Gastrocnemius medialis (tissue), 4 donors: ENCODE data around the gene SLC16A9. TPM values are rescaled to one million over a fixed set of nuclear protein-coding genes. Genes with fewer than 3 reads are reported as not detected.

Source experiments
- ATAC-seq, 2 donors: fragments of 150-250 bp; one replicate each; pipeline ENCODE4 v1.9.1; 2016
- DNase-seq, 2 donors: peaks; one replicate each; pipeline ENCODE4 v3.0.0-alpha.2; 2019
- H3K27ac ChIP-seq, 4 donors: fragments of 200-600 bp; sonication (generic); 1 replicate in 1 of 4; 2 replicates in 3 of 4; pipeline ENCODE4 v1.5.1; 2016 to 2018; ENCODE audit warnings: mild to moderate bottlenecking in 2 of 4, moderate library complexity in 1 of 4
- H3K27me3 ChIP-seq, 3 donors: fragments of 200-600 bp; sonication (generic) in 2 of 3; 1 replicate in 1 of 3; 2 replicates in 2 of 3; pipeline versions ENCODE4 v1.5.1 to v1.6.0; 2016 to 2019; ENCODE audit warnings: mild to moderate bottlenecking in 1 of 3, moderate library complexity in 1 of 3
- H3K36me3 ChIP-seq, 2 donors: fragments of 200-600 bp; sonication (generic) in 1 of 2; one replicate each; pipeline ENCODE4 v1.5.1; 2017 to 2018
- H3K4me1 ChIP-seq, 2 donors: fragments of 200-600 bp; sonication (generic) in 1 of 2; one replicate each; pipeline ENCODE4 v1.5.1; 2016 to 2017; ENCODE audit warnings: mild to moderate bottlenecking in 2 of 2
- H3K4me3 ChIP-seq, 4 donors: fragments of 200-600 bp; sonication (generic) in 3 of 4; 1 replicate in 1 of 4; 2 replicates in 3 of 4; pipeline ENCODE4 v1.5.1; 2016 to 2019; ENCODE audit warnings: mild to moderate bottlenecking in 2 of 4
- H3K9me3 ChIP-seq, 3 donors: fragments of 200-600 bp; sonication (generic) in 2 of 3; 1 replicate in 1 of 3; 2 replicates in 2 of 3; pipeline ENCODE4 v1.5.1; 2016 to 2019
- POLR2A ChIP-seq, 2 donors: fragments of 450-650 bp; IDR thresholded peaks; one replicate each; pipeline ENCODE4 v1.6.1; 2017; ENCODE audit warnings: antibody characterized with exemption in 2 of 2, mild to moderate bottlenecking in 2 of 2, moderate library complexity in 2 of 2
- in situ Hi-C, 4 donors: fragments of 200-750 bp; cut with MboI; loops; one replicate each; pipeline versions ENCODE4 v1.15.0 to v1.8.0; 2017; ENCODE audit warnings: low sequenced_read_pairs in 4 of 4
- intact Hi-C: fragments of 100-400 bp; cut with DNase I; formaldehyde crosslinking; loops from one replicate; pipeline ENCODE4 v1.15.1; 2023; ENCODE audit warnings: low total_unique reads
- total RNA-seq, 4 donors: library from RNA; depleted of rRNA; stranded (reverse); fragments of >200 nt; gene quantifications; one replicate each; pipeline versions ENCODE4 v1.1.0 to v1.2.3, GENCODE V29; 2016
- TF ChIP-seq, protein P1 (sequence below), 5 experiments: fragments of 450-650 bp in 3 of 5; fragments of 200-600 bp in 2 of 5; sonication (generic) in 2 of 5; IDR thresholded peaks in 4 of 5; conservative IDR thresholded peaks in 1 of 5; 1 replicate in 4 of 5; 2 replicates in 1 of 5; pipeline ENCODE4 v1.5.1; 2016 to 2019; ENCODE audit warnings: antibody characterized with exemption in 5 of 5, mild to moderate bottlenecking in 3 of 5, moderate library complexity in 3 of 5

SLC16A9 gene
- total RNA-seq, 4 donors from 2014 or later = 0.73 to 7.4 (median 3.3) TPM

DNA sequence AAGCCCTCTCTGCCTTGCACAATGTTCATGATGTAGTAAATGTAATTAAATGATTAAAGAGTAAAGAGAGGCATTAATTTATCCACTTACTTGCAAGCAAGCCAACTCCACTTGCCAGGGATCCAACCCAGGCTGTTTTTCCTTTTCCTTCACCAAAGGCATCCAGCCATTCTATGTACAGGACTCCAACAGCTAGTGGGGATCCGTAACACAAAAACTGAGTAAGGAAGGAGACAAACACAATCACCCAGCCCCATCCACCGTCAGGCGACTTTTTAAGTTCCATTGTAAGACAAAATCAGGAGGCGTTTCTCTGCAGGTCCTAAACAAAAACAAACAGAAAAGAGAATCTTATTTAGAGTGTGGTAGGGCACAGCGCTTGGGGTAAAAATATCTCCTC is 25.6 kb downstream of the SLC16A9 start:
- TF ChIP-seq, protein P1, sequence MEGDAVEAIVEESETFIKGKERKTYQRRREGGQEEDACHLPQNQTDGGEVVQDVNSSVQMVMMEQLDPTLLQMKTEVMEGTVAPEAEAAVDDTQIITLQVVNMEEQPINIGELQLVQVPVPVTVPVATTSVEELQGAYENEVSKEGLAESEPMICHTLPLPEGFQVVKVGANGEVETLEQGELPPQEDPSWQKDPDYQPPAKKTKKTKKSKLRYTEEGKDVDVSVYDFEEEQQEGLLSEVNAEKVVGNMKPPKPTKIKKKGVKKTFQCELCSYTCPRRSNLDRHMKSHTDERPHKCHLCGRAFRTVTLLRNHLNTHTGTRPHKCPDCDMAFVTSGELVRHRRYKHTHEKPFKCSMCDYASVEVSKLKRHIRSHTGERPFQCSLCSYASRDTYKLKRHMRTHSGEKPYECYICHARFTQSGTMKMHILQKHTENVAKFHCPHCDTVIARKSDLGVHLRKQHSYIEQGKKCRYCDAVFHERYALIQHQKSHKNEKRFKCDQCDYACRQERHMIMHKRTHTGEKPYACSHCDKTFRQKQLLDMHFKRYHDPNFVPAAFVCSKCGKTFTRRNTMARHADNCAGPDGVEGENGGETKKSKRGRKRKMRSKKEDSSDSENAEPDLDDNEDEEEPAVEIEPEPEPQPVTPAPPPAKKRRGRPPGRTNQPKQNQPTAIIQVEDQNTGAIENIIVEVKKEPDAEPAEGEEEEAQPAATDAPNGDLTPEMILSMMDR (IDR thresholded peaks at IDR 0.05 in 4 of 5, conservative IDR thresholded peaks at IDR 0.05 in 1 of 5) = no peak
- no peak for TF ChIP-seq POLR2A (IDR thresholded peaks at IDR 0.05)
- peaks cover 0 to 3% of the 10 kb centered on the region in 2 donors for H3K4me1 ChIP-seq
- H3K36me3 ChIP-seq = peaks cover 0 to 6% of the 10 kb centered on the region in 2 donors
- in situ Hi-C loops (no loop called here), intact Hi-C loops (no loop called here)
- H3K9me3 ChIP-seq = no peaks in the 10 kb centered on the region
- DNase-seq (no peak), ATAC-seq (no peak)
- no peak overlapping the region for H3K27ac ChIP-seq
- no peaks in the 10 kb centered on the region for H3K27me3 ChIP-seq
- H3K4me3 ChIP-seq = no peak overlapping the region

- H3K27me3 ChIP-seq = no peaks in the 10 kb centered on the region
- no peak overlapping the region for H3K27ac ChIP-seq
- DNase-seq = no peak
- in situ Hi-C loops = no loop called here
- H3K36me3 ChIP-seq = peaks cover 0 to 6% of the 10 kb centered on the region in 2 donors
- H3K9me3 ChIP-seq = no peaks in the 10 kb centered on the region
- ATAC-seq = no peak
- intact Hi-C loops = no loop called here
- peaks cover 0 to 3% of the 10 kb centered on the region in 2 donors for H3K4me1 ChIP-seq
- no peak overlapping the region for H3K4me3 ChIP-seq
- TF ChIP-seq, protein P1 (IDR thresholded peaks at IDR 0.05 in 4 of 5, conservative IDR thresholded peaks at IDR 0.05 in 1 of 5) = no peak
- TF ChIP-seq POLR2A (IDR thresholded peaks at IDR 0.05) = no peak
Measured at GRCh38 chr10:59682986-59683937, 26.4 kb downstream of the SLC16A9 start.

DNA sequence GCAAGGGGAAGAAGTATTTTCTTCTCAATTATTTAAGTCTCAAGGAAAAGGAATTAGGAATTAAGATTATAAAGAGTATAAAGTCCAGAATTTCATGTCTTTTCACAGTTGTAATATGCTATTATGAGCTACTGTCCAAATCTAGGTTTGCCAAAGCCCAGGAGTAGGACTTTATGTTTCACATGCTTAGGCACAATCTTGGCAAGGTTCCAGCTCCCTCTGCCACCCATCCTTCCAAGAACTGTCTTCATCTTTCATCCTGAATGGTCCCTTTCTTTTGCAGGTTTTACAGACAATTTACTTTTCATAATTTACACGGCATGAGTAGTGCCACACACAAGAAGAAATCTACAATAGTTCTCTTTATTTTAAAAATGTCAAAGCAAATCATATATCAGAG is 29.5 kb downstream of the SLC16A9 start:
- Histone ChIP-seq H3K4me1 (peaks cover 0 to 4% of the 10 kb centered on the region in 2 donors), H3K4me3 (no peak overlapping the region), H3K36me3 (peaks cover 0 to 6% of the 10 kb centered on the region in 2 donors), H3K27ac (no peak overlapping the region), H3K27me3 (no peaks in the 10 kb centered on the region), H3K9me3 (no peaks in the 10 kb centered on the region)
- intact Hi-C loops = no loop called here
- TF ChIP-seq POLR2A (IDR thresholded peaks at IDR 0.05) = no peak
- TF ChIP-seq, protein P1 (IDR thresholded peaks at IDR 0.05 in 4 of 5, conservative IDR thresholded peaks at IDR 0.05 in 1 of 5) = no peak
- ATAC-seq = no peak
- DNase-seq = no peak
- in situ Hi-C loops = no loop called here

GRCh38 chr10:59678884-59679301 is 30.8 kb downstream of the SLC16A9 start:
- Histone ChIP-seq H3K4me3 (no peak overlapping the region), H3K36me3 (peaks cover 0 to 6% of the 10 kb centered on the region in 2 donors), H3K27ac (no peak overlapping the region), H3K4me1 (peaks cover 0 to 15% of the 10 kb centered on the region in 2 donors), H3K27me3 (no peaks in the 10 kb centered on the region), H3K9me3 (no peaks in the 10 kb centered on the region)
- in situ Hi-C loops = no loop called here
- intact Hi-C loops = no loop called here
- no peak for TF ChIP-seq POLR2A (IDR thresholded peaks at IDR 0.05)
- TF ChIP-seq, protein P1 (IDR thresholded peaks at IDR 0.05 in 4 of 5, conservative IDR thresholded peaks at IDR 0.05 in 1 of 5) = no peak
- ATAC-seq (no peak), DNase-seq (no peak)
